Thyroid gland (tissue), 4 donors: ENCODE measurements around the gene PPP1R9A.

ENCODE experiments used
- POLR2A ChIP-seq, 2 donors: fragments of 450-650 bp; IDR thresholded peaks; one replicate each; pipeline ENCODE4 v1.6.1; 2017; ENCODE audit warnings: antibody characterized with exemption in 2 of 2, mild to moderate bottlenecking in 2 of 2, moderate library complexity in 1 of 2
- TF ChIP-seq, protein P1 (sequence below), 6 experiments: fragments of 200-600 bp in 3 of 6; fragments of 450-650 bp in 3 of 6; sonication (generic) in 3 of 6; IDR thresholded peaks; one replicate each; pipeline ENCODE4 v1.5.1; 2016 to 2019; ENCODE audit warnings: antibody characterized with exemption in 6 of 6, mild to moderate bottlenecking in 2 of 6, inconsistent platforms in 1 of 6, moderate library complexity in 1 of 6

DNA sequence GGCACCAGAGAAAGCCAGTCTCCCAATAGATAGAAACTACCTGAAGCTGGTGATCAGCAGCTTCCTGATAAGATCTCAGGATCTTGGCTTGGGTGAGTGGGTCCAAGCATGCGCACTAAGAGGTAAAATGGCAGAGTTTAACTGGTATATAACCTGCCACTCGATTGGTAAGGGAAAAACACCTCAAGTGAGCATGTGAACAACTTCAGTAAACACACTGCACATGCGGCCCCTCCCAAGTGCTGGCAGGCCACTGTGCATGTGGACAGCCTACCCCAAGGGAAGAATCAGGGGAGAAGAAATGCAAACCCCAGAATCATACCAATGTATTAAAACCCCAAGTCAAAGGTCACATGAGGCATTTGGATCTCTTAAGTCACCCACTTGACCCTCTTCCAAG, 434.6 kb downstream of the PPP1R9A start:
- TF ChIP-seq, protein P1, sequence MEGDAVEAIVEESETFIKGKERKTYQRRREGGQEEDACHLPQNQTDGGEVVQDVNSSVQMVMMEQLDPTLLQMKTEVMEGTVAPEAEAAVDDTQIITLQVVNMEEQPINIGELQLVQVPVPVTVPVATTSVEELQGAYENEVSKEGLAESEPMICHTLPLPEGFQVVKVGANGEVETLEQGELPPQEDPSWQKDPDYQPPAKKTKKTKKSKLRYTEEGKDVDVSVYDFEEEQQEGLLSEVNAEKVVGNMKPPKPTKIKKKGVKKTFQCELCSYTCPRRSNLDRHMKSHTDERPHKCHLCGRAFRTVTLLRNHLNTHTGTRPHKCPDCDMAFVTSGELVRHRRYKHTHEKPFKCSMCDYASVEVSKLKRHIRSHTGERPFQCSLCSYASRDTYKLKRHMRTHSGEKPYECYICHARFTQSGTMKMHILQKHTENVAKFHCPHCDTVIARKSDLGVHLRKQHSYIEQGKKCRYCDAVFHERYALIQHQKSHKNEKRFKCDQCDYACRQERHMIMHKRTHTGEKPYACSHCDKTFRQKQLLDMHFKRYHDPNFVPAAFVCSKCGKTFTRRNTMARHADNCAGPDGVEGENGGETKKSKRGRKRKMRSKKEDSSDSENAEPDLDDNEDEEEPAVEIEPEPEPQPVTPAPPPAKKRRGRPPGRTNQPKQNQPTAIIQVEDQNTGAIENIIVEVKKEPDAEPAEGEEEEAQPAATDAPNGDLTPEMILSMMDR (IDR thresholded peaks at IDR 0.05) = no peak
- TF ChIP-seq POLR2A (IDR thresholded peaks at IDR 0.05) = no peak
